Panc1 (cell line): ENCODE results near the gene LSM14A.

Source experiments
- CTCF ChIP-seq: fragments of 450-650 bp; IDR thresholded peaks from 2 replicates; pipeline ENCODE4 v1.5.1; 2017; ENCODE audit warnings: mild to moderate bottlenecking
- POLR2AphosphoS5 ChIP-seq: IDR thresholded peaks from 2 replicates; pipeline ENCODE4 v1.6.1; 2012; ENCODE audit warnings: mild to moderate bottlenecking, low read depth, low read length, moderate library complexity
- REST ChIP-seq, 2 experiments: IDR thresholded peaks; 2 replicates each; pipeline ENCODE4 v1.6.1; 2011 to 2012; ENCODE audit warnings: low read depth in 2 of 2, control low read depth in 1 of 2, low read length in 1 of 2, mild to moderate bottlenecking in 1 of 2, moderate library complexity in 1 of 2; ENCODE audit not compliant: insufficient read depth in 1 of 2

DNA sequence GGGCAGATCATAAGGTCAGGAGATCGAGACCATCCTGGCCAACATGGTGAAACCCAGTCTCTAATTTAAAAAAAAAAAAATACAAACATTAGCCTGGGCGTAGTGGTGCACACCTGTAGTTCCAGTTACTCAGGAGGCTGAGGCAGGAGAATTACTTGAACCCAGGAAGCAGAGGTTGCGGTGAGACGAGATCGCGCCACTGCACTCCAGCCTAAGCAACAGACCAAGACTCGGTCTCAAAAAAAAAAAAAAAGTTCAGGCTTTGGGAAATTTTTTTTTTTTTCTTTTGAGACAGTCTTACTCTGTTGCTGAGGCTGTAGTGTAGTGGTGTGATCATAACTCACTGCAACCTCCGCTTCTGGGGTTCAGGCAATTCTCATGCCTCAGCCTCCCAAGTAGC lies 14.7 kb downstream of the LSM14A start:
- TF ChIP-seq CTCF = no peak
- TF ChIP-seq POLR2AphosphoS5 = no peak
- TF ChIP-seq REST (IDR thresholded peaks at IDR 0.05; ENCODE audit: insufficient read depth in 1 of 2, low read depth in 2 of 2, low read length in 1 of 2) = no peak
